HG02678 (cell line): ENCODE data around the gene AK8.
A peak's percentile ranks its signal among the peaks of the same experiment; 100 is the strongest.
"Not testable (repeated sequence)": the region's sequence is repeated elsewhere in the genome, so short reads cannot be mapped to it uniquely, and the experiment has no call there.

Experiments used
- ATAC-seq: cut with Tn5 transposase; IDR thresholded peaks from one replicate; pipeline ENCODE4 v1.9.1; 2021; ENCODE audit warnings: mild to moderate bottlenecking, moderate library complexity; ENCODE audit not compliant: unreplicated experiment

The AK8 gene

DNA sequence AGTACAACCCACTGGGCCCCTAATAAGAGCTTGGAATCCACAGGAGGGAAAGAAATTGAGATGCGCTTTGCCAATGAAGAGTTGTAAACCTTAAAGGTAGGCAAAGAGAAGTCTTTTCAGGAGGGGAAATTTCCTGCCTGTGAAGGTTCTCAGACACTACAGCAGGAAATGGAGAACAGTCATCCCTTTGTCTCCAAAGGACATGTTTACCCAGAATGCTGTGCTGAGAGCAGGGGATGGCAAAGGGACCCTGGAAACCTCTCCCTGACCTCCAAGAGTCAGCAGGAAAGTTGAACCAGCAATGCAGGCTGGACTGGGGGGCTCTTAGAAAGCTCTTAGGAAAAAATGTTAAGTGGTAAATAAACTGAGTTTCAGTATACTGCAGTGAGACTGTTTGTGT lies 103.2 kb downstream of the AK8 start:
- ATAC-seq = no peak

GRCh38 chr9:132773764-132774339 lies 104.2 kb downstream of the AK8 start:
- no peak for ATAC-seq

GRCh38 chr9:132773093-132773492 lies 105.0 kb downstream of the AK8 start:
- no peak for ATAC-seq

- ATAC-seq = not testable (repeated sequence)
Measured at GRCh38 chr9:132771752-132772151, 106.3 kb downstream of the AK8 start.

DNA sequence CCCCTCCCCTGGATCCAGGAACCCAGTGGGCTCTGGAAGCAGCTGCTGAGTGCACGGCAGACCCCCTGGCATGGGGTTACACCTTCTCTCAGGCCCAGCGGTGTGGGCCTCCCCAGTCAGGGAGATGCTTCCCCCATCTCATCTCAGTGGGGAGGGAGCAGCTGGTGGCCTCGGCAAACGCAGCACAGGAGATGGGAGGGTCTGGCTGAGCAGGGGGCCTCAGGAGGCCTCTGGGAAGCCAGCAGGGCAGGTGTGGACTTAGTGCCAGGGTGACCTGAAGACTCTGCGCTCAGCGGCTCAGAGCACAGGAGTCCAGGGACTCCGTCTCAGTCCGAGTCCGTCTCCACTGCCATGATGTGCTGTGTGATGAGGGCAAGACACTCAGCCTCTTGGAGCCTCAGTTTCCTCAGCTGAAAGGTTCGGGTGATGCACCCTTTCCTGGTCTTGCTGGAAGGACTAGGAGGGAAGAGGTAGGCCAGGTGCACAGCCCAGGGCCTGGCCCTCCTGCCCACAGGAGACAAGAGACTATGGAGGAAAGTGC lies 107.2 kb downstream of the AK8 start:
- ATAC-seq = no peak

- ATAC-seq = peak; percentile 62
Measured at GRCh38 chr9:132769906-132770769, 107.9 kb downstream of the AK8 start.

- ATAC-seq = no peak
Measured at GRCh38 chr9:132768932-132769905, 108.9 kb downstream of the AK8 start.

GRCh38 chr9:132763574-132763973 lies 114.5 kb downstream of the AK8 start:
- ATAC-seq = no peak

GRCh38 chr9:132762896-132763295 lies 115.2 kb downstream of the AK8 start:
- ATAC-seq = no peak

DNA sequence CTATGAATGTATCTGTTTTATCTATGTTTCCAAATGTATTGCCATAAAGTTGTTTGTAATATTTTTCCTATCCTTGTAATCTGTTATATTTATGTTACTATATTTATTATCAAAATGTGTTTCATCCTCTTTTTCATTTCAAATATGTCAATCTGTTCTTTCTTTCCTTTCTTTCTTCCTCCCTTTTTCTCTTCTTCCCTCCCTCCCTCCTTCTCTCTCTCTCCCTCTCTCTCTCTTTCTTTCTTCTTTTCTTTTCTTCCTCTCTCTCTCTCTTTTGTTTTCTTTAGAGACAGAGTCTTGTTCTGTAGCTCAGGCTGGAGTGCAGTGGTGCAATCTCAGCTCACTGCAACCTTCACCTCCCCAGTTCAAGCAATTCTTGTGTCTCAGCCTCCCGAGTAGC lies 116.5 kb downstream of the AK8 start:
- ATAC-seq = no peak

GRCh38 chr9:132760057-132760456 lies 118.0 kb downstream of the AK8 start:
- ATAC-seq = no peak

DNA sequence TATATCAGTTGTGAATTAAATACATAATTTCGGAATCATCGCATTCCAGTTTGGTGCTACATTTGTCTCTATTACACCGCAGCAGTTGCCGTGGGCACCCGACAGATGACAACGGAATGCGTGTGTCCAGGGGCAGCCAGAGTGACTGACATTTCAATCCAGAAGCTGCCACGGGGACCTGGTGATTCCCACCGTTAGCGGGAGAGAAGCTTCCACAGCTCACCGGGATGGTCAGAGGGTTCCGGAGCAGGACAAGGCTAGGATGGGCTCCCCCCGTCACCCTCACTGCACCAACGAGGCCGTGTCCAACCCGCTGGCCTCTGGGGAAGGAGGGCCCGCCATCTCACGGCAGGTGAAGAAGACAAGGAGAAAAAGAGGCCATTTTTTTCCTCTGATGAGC lies 121.1 kb downstream of the AK8 start:
- no peak for ATAC-seq

GRCh38 chr9:132756214-132756845 lies 121.8 kb downstream of the AK8 start:
- no peak for ATAC-seq

- no peak for ATAC-seq
Measured at GRCh38 chr9:132755096-132755495, 123.0 kb downstream of the AK8 start.

- ATAC-seq = no peak
Measured at GRCh38 chr9:132754236-132754635, 123.8 kb downstream of the AK8 start.

- no peak for ATAC-seq
Measured at GRCh38 chr9:132753593-132753880, 124.5 kb downstream of the AK8 start.

- no peak for ATAC-seq
Measured at GRCh38 chr9:132752877-132753592, 125.0 kb downstream of the AK8 start.

- no peak for ATAC-seq
Measured at GRCh38 chr9:132750668-132751067, 127.4 kb downstream of the AK8 start.

- ATAC-seq = no peak
Measured at GRCh38 chr9:132749306-132749705, 128.8 kb downstream of the AK8 start.

- no peak for ATAC-seq
Measured at GRCh38 chr9:132748450-132748849, 129.6 kb downstream of the AK8 start.
